Muscle of leg (tissue), 11 donors: ENCODE data around the gene IRF4. TPM values are rescaled to one million over a fixed set of nuclear protein-coding genes. Genes with fewer than 3 reads are reported as not detected.

ENCODE experiments used
- DNase-seq: peaks from one replicate; pipeline ENCODE4 v3.0.0; 2013
- H3K27ac ChIP-seq: one replicate; pipeline ENCODE4 v1.5.1; 2013; ENCODE audit warnings: mild to moderate bottlenecking, low read length, control low read depth
- H3K27me3 ChIP-seq: one replicate; pipeline ENCODE4 v1.6.1; 2013; ENCODE audit warnings: low read length; ENCODE audit not compliant: control insufficient read depth, insufficient read depth
- H3K36me3 ChIP-seq: one replicate; pipeline ENCODE4 v1.6.1; 2013; ENCODE audit warnings: low read length; ENCODE audit not compliant: control insufficient read depth, insufficient read depth
- H3K4me1 ChIP-seq: one replicate; pipeline ENCODE4 v1.6.1; 2013; ENCODE audit warnings: low read length; ENCODE audit not compliant: control insufficient read depth, insufficient read depth
- H3K4me3 ChIP-seq: one replicate; pipeline ENCODE4 v1.5.1; 2013; ENCODE audit warnings: low read length, control low read depth
- H3K9me3 ChIP-seq: replicated peaks from 2 replicates; pipeline ENCODE4 v1.6.1; 2013; ENCODE audit warnings: low read depth, low read length; ENCODE audit not compliant: control insufficient read depth
- WGBS: methylation state at CpG from one replicate; pipeline ENCODE4 v1.1.5; 2013; ENCODE audit warnings: missing lambda C conversion rate; ENCODE audit not compliant: insufficient coverage; 5-methylcytosine and 5-hydroxymethylcytosine counted together
- polyA plus RNA-seq, 8 donors: library from polyadenylated mRNA; unstranded; fragments of 120-200 nt; gene quantifications; one replicate each; pipeline versions ENCODE4 v1.2.1 to v1.2.3, GENCODE V29; 2013; ENCODE audit warnings: inconsistent platforms in 1 of 8, low replicate concordance in 1 of 8; ENCODE audit not compliant: insufficient read length in 8 of 8, insufficient read depth in 1 of 8
- total RNA-seq: library from RNA; stranded (reverse); fragments of 120-200 nt; gene quantifications from one replicate; pipeline ENCODE4 v1.2.4, GENCODE V29; 2013

Gene IRF4
- total and polyA plus RNA-seq, 9 donors, result 0.12 to 1.8 (median 0.46) TPM

GRCh38 chr6:445571-446417 lies 54.2 kb downstream of the IRF4 start:
- H3K4me1 ChIP-seq, result no peaks in the 10 kb centered on the region
- H3K4me3 ChIP-seq, result no peak overlapping the region
- H3K27ac ChIP-seq, result no peak overlapping the region
- H3K27me3 ChIP-seq, result peaks cover 17% of the 10 kb centered on the region
- no peaks in the 10 kb centered on the region for H3K9me3 ChIP-seq
- no peaks in the 10 kb centered on the region for H3K36me3 ChIP-seq
- DNase-seq, result no peak
- WGBS, result 80% methylated on average over 10 of the region's 11 CpGs

GRCh38 chr6:446418-447366 lies 55.1 kb downstream of the IRF4 start:
- H3K4me1 ChIP-seq, result no peaks in the 10 kb centered on the region
- WGBS, result 86% methylated on average over 24 of the region's 28 CpGs
- H3K4me3 ChIP-seq, result no peak overlapping the region
- peaks cover 21% of the 10 kb centered on the region for H3K27me3 ChIP-seq
- H3K27ac ChIP-seq, result no peak overlapping the region
- H3K36me3 ChIP-seq, result no peaks in the 10 kb centered on the region
- no peaks in the 10 kb centered on the region for H3K9me3 ChIP-seq
- DNase-seq, result no peak

- Histone ChIP-seq H3K4me1 (peaks cover 3% of the 10 kb centered on the region), H3K9me3 (no peaks in the 10 kb centered on the region), H3K27ac (no peak overlapping the region), H3K27me3 (peaks cover 21% of the 10 kb centered on the region), H3K36me3 (no peaks in the 10 kb centered on the region), H3K4me3 (no peak overlapping the region)
- DNase-seq, result no peak
- WGBS, result 76% methylated on average over 18 of the region's 29 CpGs
These were observed 56.0 kb downstream of the IRF4 start for GRCh38 chr6:447381-448165.

GRCh38 chr6:448296-449056 lies 56.9 kb downstream of the IRF4 start:
- peaks cover 12% of the 10 kb centered on the region for H3K4me1 ChIP-seq
- 86% methylated on average over 14 of the region's 19 CpGs for WGBS
- no peak overlapping the region for H3K4me3 ChIP-seq
- H3K27ac ChIP-seq, result no peak overlapping the region
- H3K27me3 ChIP-seq, result peaks cover 21% of the 10 kb centered on the region
- no peaks in the 10 kb centered on the region for H3K9me3 ChIP-seq
- no peaks in the 10 kb centered on the region for H3K36me3 ChIP-seq
- no peak for DNase-seq

GRCh38 chr6:449057-449430 lies 57.5 kb downstream of the IRF4 start:
- Histone ChIP-seq H3K4me3 (no peak overlapping the region), H3K27ac (no peak overlapping the region), H3K4me1 (peaks cover 12% of the 10 kb centered on the region), H3K36me3 (no peaks in the 10 kb centered on the region), H3K27me3 (peaks cover 17% of the 10 kb centered on the region), H3K9me3 (no peaks in the 10 kb centered on the region)
- WGBS, result 92% methylated on average over 11 of the region's 12 CpGs
- DNase-seq, result no peak

- 95% methylated on average over 55 of the region's 62 CpGs for WGBS
- Histone ChIP-seq H3K4me3 (no peak overlapping the region), H3K4me1 (peaks cover 12% of the 10 kb centered on the region), H3K36me3 (no peaks in the 10 kb centered on the region), H3K9me3 (no peaks in the 10 kb centered on the region), H3K27ac (no peak overlapping the region), H3K27me3 (peaks cover 17% of the 10 kb centered on the region)
- no peak for DNase-seq
These were observed 58.2 kb downstream of the IRF4 start for GRCh38 chr6:449486-450419.

GRCh38 chr6:451336-451735 lies 59.8 kb downstream of the IRF4 start:
- H3K4me3 ChIP-seq, result no peak overlapping the region
- no peak for DNase-seq
- H3K27me3 ChIP-seq, result peaks cover 22% of the 10 kb centered on the region
- H3K9me3 ChIP-seq, result no peaks in the 10 kb centered on the region
- WGBS, result 86% methylated on average over 9 of the region's 12 CpGs
- no peak overlapping the region for H3K27ac ChIP-seq
- H3K4me1 ChIP-seq, result peaks cover 12% of the 10 kb centered on the region
- no peaks in the 10 kb centered on the region for H3K36me3 ChIP-seq

- no peak for DNase-seq
- Histone ChIP-seq H3K9me3 (no peaks in the 10 kb centered on the region), H3K36me3 (no peaks in the 10 kb centered on the region), H3K4me1 (peaks cover 12% of the 10 kb centered on the region), H3K27me3 (peaks cover 22% of the 10 kb centered on the region), H3K4me3 (no peak overlapping the region), H3K27ac (no peak overlapping the region)
- WGBS, result 87% methylated on average over 7 of the region's 8 CpGs
These were observed 60.3 kb downstream of the IRF4 start for GRCh38 chr6:451847-452246.
